Activated naive CD4-positive, alpha-beta T cell treated with anti-CD3 and anti-CD28 coated beads, Interleukin-2, amount 50 U/mL, for 24 hours (primary cell): ENCODE results near the gene CYP2E1.
A peak's percentile ranks its signal among the peaks of the same experiment; 100 is the strongest.
"Not testable (repeated sequence)": the region's sequence is repeated elsewhere in the genome, so short reads cannot be mapped to it uniquely, and the experiment has no call there.

Experiments
- H3K27ac Mint-ChIP-seq: one replicate; pipeline ENCODE4 v1.8.0; 2021; ENCODE audit warnings: mild to moderate bottlenecking, mixed read lengths
- H3K27me3 Mint-ChIP-seq: one replicate; pipeline ENCODE4 v1.8.0; 2021; ENCODE audit warnings: mixed read lengths
- H3K36me3 Mint-ChIP-seq: one replicate; pipeline ENCODE4 v1.8.0; 2021; ENCODE audit warnings: mixed read lengths
- H3K4me1 Mint-ChIP-seq: one replicate; pipeline ENCODE4 v1.8.0; 2021; ENCODE audit warnings: mixed read lengths
- H3K4me3 Mint-ChIP-seq: one replicate; pipeline ENCODE4 v1.8.0; 2021; ENCODE audit warnings: mild to moderate bottlenecking, mixed read lengths
- H3K9me3 Mint-ChIP-seq: one replicate; pipeline ENCODE4 v1.8.0; 2021; ENCODE audit warnings: mixed read lengths

The CYP2E1 gene

GRCh38 chr10:133518517-133518916 lies 8.6 kb upstream of the CYP2E1 start:
- H3K27me3 Mint-ChIP-seq, H3K4me3 Mint-ChIP-seq: not testable (repeated sequence)

DNA sequence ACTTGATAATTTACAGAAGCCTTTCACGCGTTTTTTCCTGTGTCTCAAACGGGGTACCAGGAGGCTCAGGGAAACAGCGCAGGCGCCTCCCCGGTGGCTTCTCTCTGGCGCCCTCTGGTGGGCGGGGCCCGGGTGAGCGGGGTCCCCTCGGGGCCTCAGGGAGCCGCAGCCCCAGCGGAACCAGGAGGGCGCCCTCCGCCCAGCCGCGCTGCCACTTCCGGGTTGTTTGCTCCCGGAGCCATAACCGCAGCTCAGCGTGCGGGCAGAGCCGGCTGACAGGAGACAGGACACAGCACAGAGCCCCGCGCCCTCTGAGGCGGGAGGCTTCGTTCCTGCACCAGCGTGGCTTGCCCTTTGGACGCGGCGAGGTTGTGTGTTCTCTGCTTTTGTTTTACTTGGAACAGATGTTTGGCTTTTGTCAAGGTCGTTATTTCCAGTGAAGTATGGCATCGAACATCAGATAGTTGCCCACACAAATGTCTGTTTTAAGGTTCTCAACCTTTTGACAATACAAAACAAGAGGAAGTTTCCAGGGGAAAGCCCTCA lies 6.9 kb upstream of the CYP2E1 start:
- Mint-ChIP-seq H3K27me3 (no peaks in the 10 kb centered on the region), H3K36me3 (no peaks in the 10 kb centered on the region), H3K9me3 (no peaks in the 10 kb centered on the region), H3K4me3 (peak overlapping the region; percentile 57), H3K27ac (no peak overlapping the region), H3K4me1 (peaks cover 13% of the 10 kb centered on the region)

More at GRCh38 chr10:133518517-133518916, 8.6 kb upstream of the CYP2E1 start:
- peaks cover 13% of the 10 kb centered on the region for H3K4me1 Mint-ChIP-seq
- H3K27ac Mint-ChIP-seq, H3K36me3 Mint-ChIP-seq, H3K9me3 Mint-ChIP-seq: not testable (repeated sequence)

DNA sequence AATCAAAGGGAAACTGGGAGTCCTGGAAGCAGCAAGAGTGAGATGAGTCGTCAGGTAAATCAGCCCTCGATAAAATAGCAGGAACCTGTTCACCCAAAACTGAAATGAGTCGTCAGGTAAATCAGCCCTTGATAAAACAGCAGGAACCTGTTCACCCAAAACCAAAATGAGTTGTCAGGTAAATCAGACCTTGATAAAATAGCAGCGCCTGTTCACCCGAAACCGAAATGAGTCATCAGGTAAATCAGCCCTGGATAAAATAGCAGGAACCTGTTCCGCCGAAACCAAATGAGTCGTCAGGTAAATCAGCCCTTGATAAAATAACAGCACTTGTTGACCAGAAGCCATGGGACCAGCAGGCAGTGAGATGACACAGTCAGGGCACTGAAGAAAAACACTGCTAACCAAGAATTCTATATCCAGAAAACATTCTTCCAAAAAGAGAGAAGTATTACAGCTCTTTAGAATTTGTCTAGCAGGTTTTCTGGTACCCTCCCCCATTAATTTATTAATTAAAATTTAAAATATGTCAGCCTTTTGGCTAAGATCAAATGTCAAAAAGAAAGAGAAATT lies 3.4 kb upstream of the CYP2E1 start:
- Mint-ChIP-seq H3K4me3 (no peak overlapping the region), H3K9me3 (no peaks in the 10 kb centered on the region), H3K27ac (no peak overlapping the region), H3K4me1 (peaks cover 17% of the 10 kb centered on the region), H3K36me3 (no peaks in the 10 kb centered on the region), H3K27me3 (peaks cover 10% of the 10 kb centered on the region)

GRCh38 chr10:133525444-133525843 lies 1.7 kb upstream of the CYP2E1 start:
- H3K36me3 Mint-ChIP-seq, result no peaks in the 10 kb centered on the region
- no peaks in the 10 kb centered on the region for H3K9me3 Mint-ChIP-seq
- H3K4me1 Mint-ChIP-seq, result peaks cover 23% of the 10 kb centered on the region
- peaks cover 21% of the 10 kb centered on the region for H3K27me3 Mint-ChIP-seq
- H3K4me3 Mint-ChIP-seq, result no peak overlapping the region
- H3K27ac Mint-ChIP-seq, result no peak overlapping the region

DNA sequence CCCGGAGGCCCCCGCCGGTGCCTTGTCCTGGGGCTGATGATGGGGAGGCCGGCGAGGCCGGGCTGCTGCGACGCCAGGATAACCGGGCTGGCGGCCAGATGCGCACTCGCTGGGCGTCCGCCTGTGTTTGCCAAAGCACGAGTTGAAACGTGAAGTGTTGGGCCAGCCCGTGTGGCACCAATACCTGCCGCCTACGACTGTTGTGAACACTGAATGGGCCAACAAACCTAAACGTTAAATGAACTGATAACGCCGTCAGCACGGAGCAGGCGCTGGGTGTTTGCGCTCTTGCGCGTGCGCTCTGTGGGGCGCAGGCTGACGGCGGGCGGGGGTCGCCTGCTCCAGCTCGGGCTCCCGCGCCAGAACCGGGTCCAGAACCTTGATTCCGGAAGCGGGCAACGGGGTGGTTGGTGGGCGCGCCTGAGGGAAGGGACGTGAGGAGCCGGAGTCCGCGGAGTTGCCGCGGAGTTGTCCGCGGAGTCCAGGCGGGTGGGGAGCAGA lies 658 bp downstream of the CYP2E1 start:
- Mint-ChIP-seq H3K4me1 (peaks cover 20% of the 10 kb centered on the region), H3K4me3 (no peak overlapping the region), H3K9me3 (no peaks in the 10 kb centered on the region), H3K27me3 (peaks cover 29% of the 10 kb centered on the region), H3K27ac (no peak overlapping the region), H3K36me3 (no peaks in the 10 kb centered on the region)

DNA sequence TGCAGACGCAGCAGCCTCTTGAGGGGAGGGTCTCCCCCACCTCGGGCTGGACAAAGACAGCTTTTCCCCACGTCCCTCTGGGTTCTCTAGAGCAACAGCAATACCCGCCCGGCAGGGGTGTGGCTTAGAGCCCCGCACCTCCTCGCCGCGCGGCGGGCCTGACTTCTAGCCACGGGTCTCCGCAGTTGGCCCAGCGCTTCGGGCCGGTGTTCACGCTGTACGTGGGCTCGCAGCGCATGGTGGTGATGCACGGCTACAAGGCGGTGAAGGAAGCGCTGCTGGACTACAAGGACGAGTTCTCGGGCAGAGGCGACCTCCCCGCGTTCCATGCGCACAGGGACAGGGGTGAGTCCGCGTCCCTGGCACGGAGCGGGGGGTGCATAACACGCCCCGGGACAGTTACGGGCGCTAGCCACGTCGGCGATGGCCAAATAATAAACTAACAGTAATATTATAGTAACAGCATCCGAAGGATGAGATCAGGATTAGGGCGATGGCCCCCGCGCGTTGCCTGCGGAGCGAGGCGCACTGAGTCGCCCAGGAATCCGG lies 1.2 kb downstream of the CYP2E1 start:
- Mint-ChIP-seq H3K4me3 (peak overlapping the region; percentile 66), H3K36me3 (no peaks in the 10 kb centered on the region), H3K27me3 (peaks cover 29% of the 10 kb centered on the region), H3K9me3 (no peaks in the 10 kb centered on the region), H3K27ac (no peak overlapping the region), H3K4me1 (peaks cover 20% of the 10 kb centered on the region)

GRCh38 chr10:133528845-133529575 lies 1.8 kb downstream of the CYP2E1 start:
- Mint-ChIP-seq H3K27ac (no peak overlapping the region), H3K9me3 (no peaks in the 10 kb centered on the region), H3K36me3 (no peaks in the 10 kb centered on the region), H3K27me3 (peaks cover 29% of the 10 kb centered on the region), H3K4me1 (peaks cover 20% of the 10 kb centered on the region), H3K4me3 (peak overlapping the region; percentile 79)

DNA sequence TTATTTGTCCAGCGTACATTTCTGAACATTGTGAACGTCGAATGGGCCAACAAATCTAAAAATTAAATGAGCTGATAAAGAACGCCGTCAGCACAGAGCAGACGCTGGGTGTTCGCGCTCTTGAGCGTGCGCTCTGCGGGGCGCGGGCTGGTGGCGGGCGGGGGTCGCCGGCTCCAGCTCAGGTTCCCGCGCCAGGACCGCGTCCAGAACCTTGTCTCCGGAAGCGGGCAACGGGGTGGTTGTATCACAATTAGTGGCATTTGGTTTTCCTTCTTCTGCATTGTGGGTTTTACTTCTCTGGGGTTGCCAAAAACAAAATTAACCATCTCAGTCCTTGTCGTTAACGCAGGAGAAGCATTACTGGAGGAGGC lies 2.4 kb downstream of the CYP2E1 start:
- no peak overlapping the region for H3K27ac Mint-ChIP-seq
- H3K36me3 Mint-ChIP-seq, result no peaks in the 10 kb centered on the region
- peaks cover 29% of the 10 kb centered on the region for H3K27me3 Mint-ChIP-seq
- H3K4me1 Mint-ChIP-seq, result peaks cover 20% of the 10 kb centered on the region
- H3K4me3 Mint-ChIP-seq, result peak overlapping the region; percentile 79
- no peaks in the 10 kb centered on the region for H3K9me3 Mint-ChIP-seq

DNA sequence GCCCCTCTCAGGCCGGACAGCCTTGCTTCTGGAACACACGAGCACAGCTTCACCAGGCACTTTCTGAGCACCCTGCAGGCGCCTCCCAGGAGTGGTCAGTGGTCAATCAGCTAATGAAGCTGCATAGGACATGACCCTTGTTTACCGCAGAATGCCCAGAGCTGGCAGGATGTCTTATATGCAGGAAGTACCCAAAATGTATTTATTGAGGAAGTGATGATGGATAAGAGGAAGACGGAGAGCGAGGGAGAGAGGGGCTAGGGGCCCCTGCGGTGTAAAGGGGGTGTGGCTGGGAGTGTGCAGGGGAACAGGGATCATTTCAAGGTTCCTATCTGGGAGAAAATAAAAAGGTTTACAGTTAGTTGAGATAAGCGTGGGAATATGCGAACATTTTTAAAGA lies 3.3 kb downstream of the CYP2E1 start:
- no peak overlapping the region for H3K4me3 Mint-ChIP-seq
- peaks cover 20% of the 10 kb centered on the region for H3K4me1 Mint-ChIP-seq
- no peak overlapping the region for H3K27ac Mint-ChIP-seq
- H3K9me3 Mint-ChIP-seq, result no peaks in the 10 kb centered on the region
- H3K36me3 Mint-ChIP-seq, result no peaks in the 10 kb centered on the region
- H3K27me3 Mint-ChIP-seq, result peaks cover 29% of the 10 kb centered on the region

DNA sequence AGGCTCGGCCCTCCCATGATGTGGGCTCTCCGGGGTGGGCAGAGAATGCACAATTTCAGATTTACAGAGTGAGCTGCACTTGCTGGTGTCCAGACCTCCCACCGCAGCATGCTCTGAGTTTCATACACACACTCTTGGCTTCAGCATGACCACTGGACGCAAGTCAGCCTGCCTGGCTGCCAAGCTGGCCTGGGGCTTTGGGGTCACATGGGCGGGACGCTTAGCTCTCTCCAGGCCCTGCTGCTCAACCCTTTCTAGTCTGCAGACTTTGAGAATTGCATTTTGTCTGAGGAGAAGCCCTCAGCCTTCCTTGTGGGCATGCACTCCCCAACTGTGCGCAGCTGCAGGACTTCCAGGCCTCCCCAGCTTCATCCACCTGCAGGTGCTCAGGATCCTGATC lies 5.7 kb downstream of the CYP2E1 start:
- H3K27me3 Mint-ChIP-seq, result peaks cover 19% of the 10 kb centered on the region
- no peaks in the 10 kb centered on the region for H3K9me3 Mint-ChIP-seq
- no peaks in the 10 kb centered on the region for H3K36me3 Mint-ChIP-seq
- H3K4me1 Mint-ChIP-seq, result peaks cover 20% of the 10 kb centered on the region
- H3K27ac Mint-ChIP-seq, result no peak overlapping the region
- H3K4me3 Mint-ChIP-seq, result no peak overlapping the region

DNA sequence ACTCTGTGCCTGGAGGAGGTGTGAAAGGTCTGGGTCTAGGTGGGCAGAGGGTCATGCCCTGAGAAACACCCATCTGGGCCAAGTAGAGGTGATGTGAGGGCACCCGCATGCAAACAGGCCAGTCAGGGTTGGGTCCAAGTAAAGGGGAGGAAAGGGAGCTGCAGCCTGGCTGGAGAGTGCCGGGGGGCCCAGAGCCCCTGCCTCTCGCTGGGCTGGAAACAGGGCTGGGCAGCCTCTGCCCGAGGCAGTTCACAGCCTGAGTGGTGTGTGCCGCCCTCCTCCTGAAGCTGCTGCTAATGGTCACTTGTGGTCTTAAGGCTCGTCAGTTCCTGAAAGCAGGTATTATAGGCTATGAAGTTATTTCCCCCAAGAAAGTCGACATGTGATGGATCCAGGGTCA lies 7.3 kb downstream of the CYP2E1 start:
- Mint-ChIP-seq H3K4me1 (peaks cover 10% of the 10 kb centered on the region), H3K27ac (no peak overlapping the region), H3K27me3 (peaks cover 14% of the 10 kb centered on the region), H3K9me3 (no peaks in the 10 kb centered on the region), H3K36me3 (no peaks in the 10 kb centered on the region), H3K4me3 (no peak overlapping the region)

- H3K4me3 Mint-ChIP-seq, result no peak overlapping the region
- no peaks in the 10 kb centered on the region for H3K4me1 Mint-ChIP-seq
- no peaks in the 10 kb centered on the region for H3K9me3 Mint-ChIP-seq
- peaks cover 4% of the 10 kb centered on the region for H3K27me3 Mint-ChIP-seq
- no peaks in the 10 kb centered on the region for H3K36me3 Mint-ChIP-seq
- no peak overlapping the region for H3K27ac Mint-ChIP-seq
Observed at GRCh38 chr10:133536198-133536597, 9.0 kb downstream of the CYP2E1 start.

- Mint-ChIP-seq H3K27me3 (no peaks in the 10 kb centered on the region), H3K27ac (no peak overlapping the region), H3K36me3 (no peaks in the 10 kb centered on the region), H3K4me3 (no peak overlapping the region), H3K9me3 (no peaks in the 10 kb centered on the region), H3K4me1 (no peaks in the 10 kb centered on the region)
Observed at GRCh38 chr10:133537546-133538545, 10.7 kb downstream of the CYP2E1 start.

DNA sequence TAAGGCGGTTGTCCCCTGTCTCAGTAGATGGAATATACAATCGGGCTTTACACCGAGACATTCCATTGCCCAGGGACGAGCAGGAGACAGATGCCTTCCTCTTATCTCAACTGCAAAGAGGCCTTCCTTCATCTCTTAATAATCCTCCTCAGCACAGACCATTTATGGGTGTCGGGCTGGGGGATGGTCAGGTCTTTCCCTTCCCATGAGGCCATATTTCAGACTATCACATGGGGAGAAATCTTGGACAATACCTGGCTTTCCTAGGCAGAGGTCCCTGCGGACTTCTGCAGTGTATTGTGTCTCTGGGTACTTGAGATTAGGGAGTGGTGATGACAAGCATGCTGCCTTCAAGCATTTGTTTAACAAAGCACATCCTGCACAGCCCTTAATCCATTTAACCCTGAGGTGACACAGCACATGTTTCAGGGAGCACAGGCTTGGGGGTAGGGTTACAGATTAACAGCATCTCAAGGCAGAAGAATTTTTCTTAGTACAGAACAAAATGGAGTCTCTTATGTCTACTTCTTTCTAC lies 14.3 kb downstream of the CYP2E1 start:
- H3K4me1 Mint-ChIP-seq, H3K27me3 Mint-ChIP-seq, H3K27ac Mint-ChIP-seq, H3K4me3 Mint-ChIP-seq, H3K9me3 Mint-ChIP-seq, H3K36me3 Mint-ChIP-seq: not testable (repeated sequence)

DNA sequence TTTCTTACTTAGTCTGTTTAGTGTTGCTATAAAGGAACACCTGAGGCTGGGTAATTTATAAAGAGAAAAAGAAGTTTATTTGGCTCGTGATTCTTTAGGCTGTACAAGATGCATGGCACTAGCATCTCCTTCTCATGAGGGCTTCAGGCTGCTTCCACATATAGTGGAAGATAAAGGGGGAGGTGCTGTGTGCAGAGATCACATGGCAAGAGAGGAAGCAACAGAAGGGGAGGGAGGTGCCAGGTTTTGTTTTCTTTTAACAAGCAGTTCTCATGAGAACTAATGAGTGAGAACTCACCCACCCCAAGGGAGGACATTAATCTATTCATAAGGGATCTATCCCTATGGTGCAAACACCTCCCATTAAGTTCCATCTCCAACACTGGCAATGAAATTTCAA lies 17.3 kb downstream of the CYP2E1 start:
- Mint-ChIP-seq H3K27ac (no peak overlapping the region), H3K27me3 (peaks cover 19% of the 10 kb centered on the region), H3K36me3 (peaks cover 3% of the 10 kb centered on the region), H3K4me3 (no peak overlapping the region), H3K4me1 (peaks cover 9% of the 10 kb centered on the region), H3K9me3 (peaks cover 13% of the 10 kb centered on the region)
